Suppressor macrophage treated with lipopolysaccharide for 1 hour (primary cell): Measurements from ENCODE around the gene PPP1R27.
"Not testable (repeated sequence)": the region's sequence is repeated elsewhere in the genome, so short reads cannot be mapped to it uniquely, and the experiment has no call there.

Experiments used
- DNase-seq, 3 donors: peaks; one replicate each; pipeline ENCODE4 v3.0.0-alpha.2; 2020 to 2022

PPP1R27 gene

GRCh38 chr17:81840826-81841778, 6.3 kb upstream of the PPP1R27 start:
- DNase-seq = peak in 1 of 3 donors; percentile 24

- DNase-seq = not testable (repeated sequence)
Measured at GRCh38 chr17:81840059-81840458, 5.2 kb upstream of the PPP1R27 start.

- no peak for DNase-seq
Measured at GRCh38 chr17:81839301-81839700, 4.5 kb upstream of the PPP1R27 start.

- no peak for DNase-seq
Measured at GRCh38 chr17:81838753-81839255, 4.0 kb upstream of the PPP1R27 start.

GRCh38 chr17:81837641-81838040, 2.8 kb upstream of the PPP1R27 start:
- peak; percentile 75 to 88 (median 83) for DNase-seq

- no peak for DNase-seq
Measured at GRCh38 chr17:81833921-81834830, 674 bp downstream of the PPP1R27 start.

GRCh38 chr17:81833160-81833920, 1.5 kb downstream of the PPP1R27 start, which contains the start of gene MCRIP1:
MCRIP1 (minus strand) TSS chr17:81833291; CDS start chr17:81824506, 8,785 bp downstream.
- peak; percentile 99 to 100 (median 99) for DNase-seq

GRCh38 chr17:81832608-81833159, 2.2 kb downstream of the PPP1R27 start:
- DNase-seq = peak; percentile 42 to 68 (median 50)

GRCh38 chr17:81831957-81832607, 2.8 kb downstream of the PPP1R27 start:
- DNase-seq = peak; percentile 91 to 96 (median 92)

GRCh38 chr17:81831563-81831956, 3.3 kb downstream of the PPP1R27 start:
- DNase-seq = no peak

GRCh38 chr17:81829858-81830257, 5.0 kb downstream of the PPP1R27 start:
- no peak for DNase-seq

GRCh38 chr17:81828656-81829055, 6.2 kb downstream of the PPP1R27 start:
- no peak for DNase-seq

- no peak for DNase-seq
Measured at GRCh38 chr17:81825841-81826466, 8.9 kb downstream of the PPP1R27 start.

GRCh38 chr17:81824595-81824994, 10.3 kb downstream of the PPP1R27 start:
- no peak for DNase-seq

- no peak for DNase-seq
Measured at GRCh38 chr17:81823820-81824550, 10.9 kb downstream of the PPP1R27 start.

- no peak for DNase-seq
Measured at GRCh38 chr17:81822996-81823819, 11.6 kb downstream of the PPP1R27 start.

GRCh38 chr17:81822312-81822637, 12.6 kb downstream of the PPP1R27 start:
- DNase-seq = no peak

GRCh38 chr17:81821603-81822311, 13.1 kb downstream of the PPP1R27 start:
- peak; percentile 74 to 86 (median 81) for DNase-seq

- DNase-seq = no peak
Measured at GRCh38 chr17:81821147-81821546, 13.7 kb downstream of the PPP1R27 start.
